ENCODE results near the gene IL17C.
A peak's percentile ranks its signal among the peaks of the same experiment; 100 is the strongest.

The IL17C gene

DNA sequence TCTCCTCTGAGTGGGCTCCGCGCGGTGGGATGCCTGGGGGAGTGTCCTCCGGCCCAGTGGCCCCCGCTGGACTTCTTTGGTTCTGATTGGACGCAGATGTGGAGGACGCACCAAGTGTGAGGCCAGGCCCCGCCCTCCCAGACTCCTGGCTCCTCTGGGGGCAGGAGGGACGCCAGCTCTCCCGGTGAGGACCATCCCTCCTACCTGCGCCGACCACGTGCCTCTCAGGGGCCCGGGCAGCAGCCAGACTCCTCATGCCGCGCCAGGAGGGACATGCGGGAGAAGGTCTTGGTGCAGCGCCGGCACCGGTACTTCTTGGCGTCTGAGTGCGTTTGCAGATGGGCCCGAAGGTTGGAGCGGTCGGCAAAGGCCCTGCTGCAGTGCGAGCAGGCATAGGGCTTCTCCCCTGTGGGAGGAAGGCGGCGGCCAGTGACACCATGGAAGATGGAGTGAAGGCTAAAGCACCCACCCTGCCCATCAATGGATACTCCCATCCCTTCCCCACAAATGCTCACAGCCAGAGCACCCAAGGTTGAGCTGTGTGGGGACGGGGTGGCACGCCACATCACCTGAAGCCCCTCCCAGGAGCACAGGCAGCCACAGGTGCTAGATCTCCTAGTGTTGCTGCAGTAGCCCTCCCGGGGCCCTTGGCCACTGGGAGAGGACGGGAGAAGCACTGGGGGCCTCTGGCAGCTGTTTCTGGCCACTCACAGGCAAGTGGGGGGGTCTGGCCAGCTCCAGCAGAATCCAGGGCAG lies 40.0 kb downstream of the IL17C start:
- Histone ChIP-seq H3K36me3 (ENCODE audit: control insufficient read depth in 1 of 2, insufficient read depth in 2 of 2, low read length in 2 of 2) (peaks cover 3 to 9% of the 10 kb centered on the region in 2 experiments), H3K4me2 (ENCODE audit: low read length) (no peak overlapping the region), H3K27ac (ENCODE audit: low read depth, low read length) (no peak overlapping the region), H3K9me3 (ENCODE audit: insufficient read depth, low read depth, low read length) (no peaks in the 10 kb centered on the region), H2BK120ac (ENCODE audit: insufficient read depth, low read length, poor library complexity) (no peak overlapping the region), H3K23ac (ENCODE audit: low read length) (no peak overlapping the region), H4K91ac (ENCODE audit: low read depth, low read length) (no peak overlapping the region), H3K79me1 (ENCODE audit: low read length) (no peaks in the 10 kb centered on the region), H2BK12ac (ENCODE audit: low read length) (no peak overlapping the region), H3K18ac (ENCODE audit: low read length) (no peak overlapping the region), H4K8ac (ENCODE audit: low read depth, low read length) (no peak overlapping the region), H3K4me3 (ENCODE audit: low read depth, low read length) (no peak overlapping the region), H3K79me2 (ENCODE audit: control insufficient read depth, insufficient read depth, low read length, poor library complexity) (no peaks in the 10 kb centered on the region), H2AFZ (ENCODE audit: insufficient read depth, low read length, poor library complexity) (no peak overlapping the region), H3K4me1 (ENCODE audit: control insufficient read depth in 1 of 2, insufficient read depth in 2 of 2, low read length in 2 of 2) (peaks cover 0 to 6% of the 10 kb centered on the region in 2 experiments), H3K9ac (ENCODE audit: low read length) (no peak overlapping the region), H3K27me3 (ENCODE audit: insufficient read depth, low read length) (no peaks in the 10 kb centered on the region), H3K14ac (ENCODE audit: low read length) (no peak overlapping the region), H4K12ac (ENCODE audit: low read depth, low read length) (no peak overlapping the region), H3K4ac (ENCODE audit: low read depth, low read length) (no peak overlapping the region), H2BK5ac (ENCODE audit: low read depth, low read length, poor library complexity) (no peak overlapping the region), H2AK5ac (ENCODE audit: low read length) (no peak overlapping the region)
- WGBS (ENCODE audit: extremely low coverage, insufficient coverage, insufficient read length), result no CpG with 5 or more reads among the region's 32 CpGs
- no peak for DNase-seq

DNA sequence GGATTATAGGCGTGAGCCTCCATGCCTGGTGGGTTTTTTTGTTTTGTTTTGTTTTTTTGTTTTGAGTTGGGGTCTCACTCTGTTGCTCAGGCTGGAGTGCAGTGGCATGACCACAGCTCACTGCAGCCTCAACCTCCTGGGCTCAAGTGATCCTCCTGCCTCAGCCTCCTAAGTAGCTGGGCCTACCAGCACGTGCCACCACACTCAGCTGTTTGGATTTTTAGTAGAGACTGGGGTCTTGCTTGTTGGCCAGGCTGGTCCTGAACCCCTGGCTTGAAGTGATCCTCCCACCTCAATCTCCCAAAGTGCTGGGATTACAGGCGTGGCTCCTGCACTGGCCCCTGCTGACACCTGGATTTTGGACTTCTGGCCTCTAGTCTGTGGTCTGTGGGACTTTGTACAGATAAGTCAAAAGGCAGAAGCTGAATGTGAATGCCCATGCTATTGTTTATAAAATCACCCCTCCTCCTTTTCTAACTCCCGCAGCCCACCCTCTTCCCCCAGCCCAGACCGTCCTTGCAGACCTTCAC lies 42.2 kb downstream of the IL17C start:
- H4K12ac ChIP-seq (ENCODE audit: low read depth, low read length), result no peak overlapping the region

DNA sequence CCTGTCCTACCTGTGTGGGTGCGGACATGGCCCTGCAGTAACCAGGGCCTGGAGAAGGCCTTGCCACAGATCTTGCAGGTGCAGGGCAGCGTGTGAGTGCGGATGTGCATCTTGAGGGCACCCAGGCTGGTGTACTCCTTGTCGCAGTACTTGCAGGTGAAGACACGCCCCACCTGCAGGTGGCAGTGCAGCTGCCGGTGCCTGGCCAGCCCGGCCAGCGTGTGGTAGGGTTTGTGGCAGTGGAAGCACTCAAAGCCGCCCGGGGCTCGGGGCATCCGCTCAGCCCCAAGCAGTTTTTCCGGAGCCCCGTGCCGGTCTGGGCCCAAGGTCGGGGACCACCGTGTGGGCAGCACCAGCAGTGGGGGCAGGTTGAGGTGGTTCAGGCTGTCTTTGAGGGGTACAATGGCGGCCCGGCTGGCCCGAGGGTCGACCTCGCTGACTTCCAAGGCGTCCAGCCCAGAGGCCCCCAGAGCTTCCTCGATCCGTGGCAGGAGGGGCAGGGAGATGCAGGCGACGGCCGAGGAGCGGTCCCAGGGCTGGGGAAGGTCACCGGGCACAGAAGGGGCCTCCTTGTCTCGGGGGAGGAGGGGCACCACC lies 42.8 kb downstream of the IL17C start:
- no peak overlapping the region for H2BK120ac ChIP-seq (ENCODE audit: insufficient read depth, low read length, poor library complexity)
- H3K23ac ChIP-seq (ENCODE audit: low read length), result no peak overlapping the region
- H4K8ac ChIP-seq (ENCODE audit: low read depth, low read length), result no peak overlapping the region
- H3K79me2 ChIP-seq (ENCODE audit: control insufficient read depth, insufficient read depth, low read length, poor library complexity), result no peaks in the 10 kb centered on the region
- peaks cover 4% of the 10 kb centered on the region for H3K9me3 ChIP-seq (ENCODE audit: insufficient read depth, low read depth, low read length)
- H3K27ac ChIP-seq (ENCODE audit: low read depth, low read length), result no peak overlapping the region
- H2BK5ac ChIP-seq (ENCODE audit: low read depth, low read length, poor library complexity), result no peak overlapping the region
- no peak overlapping the region for H3K4me3 ChIP-seq (ENCODE audit: low read depth, low read length)
- H3K36me3 ChIP-seq (ENCODE audit: control insufficient read depth in 1 of 2, insufficient read depth in 2 of 2, low read length in 2 of 2), result peaks cover 0 to 4% of the 10 kb centered on the region in 2 experiments
- H3K27me3 ChIP-seq (ENCODE audit: insufficient read depth, low read length), result peaks cover 5% of the 10 kb centered on the region
- peaks cover 2 to 11% of the 10 kb centered on the region in 2 experiments for H3K4me1 ChIP-seq (ENCODE audit: control insufficient read depth in 1 of 2, insufficient read depth in 2 of 2, low read length in 2 of 2)
- no peak overlapping the region for H2BK12ac ChIP-seq (ENCODE audit: low read length)
- no CpG with 5 or more reads among the region's 31 CpGs for WGBS (ENCODE audit: extremely low coverage, insufficient coverage, insufficient read length)
- H2AFZ ChIP-seq (ENCODE audit: insufficient read depth, low read length, poor library complexity), result no peak overlapping the region
- H4K12ac ChIP-seq (ENCODE audit: low read depth, low read length), result no peak overlapping the region
- no peak overlapping the region for H3K18ac ChIP-seq (ENCODE audit: low read length)
- H4K91ac ChIP-seq (ENCODE audit: low read depth, low read length), result no peak overlapping the region
- H3K4me2 ChIP-seq (ENCODE audit: low read length), result no peak overlapping the region
- no peaks in the 10 kb centered on the region for H3K79me1 ChIP-seq (ENCODE audit: low read length)
- no peak overlapping the region for H2AK5ac ChIP-seq (ENCODE audit: low read length)
- no peak overlapping the region for H3K4ac ChIP-seq (ENCODE audit: low read depth, low read length)
- peak in 1 of 2 donors; percentile 41 for DNase-seq
- no peak overlapping the region for H3K14ac ChIP-seq (ENCODE audit: low read length)
- no peak overlapping the region for H3K9ac ChIP-seq (ENCODE audit: low read length)

More for the DNA sequence above, 42.2 kb downstream of the IL17C start:
- H3K27me3 ChIP-seq (ENCODE audit: insufficient read depth, low read length), result peaks cover 5% of the 10 kb centered on the region
- H3K4ac ChIP-seq (ENCODE audit: low read depth, low read length), result no peak overlapping the region
- H3K4me2 ChIP-seq (ENCODE audit: low read length), result no peak overlapping the region
- no CpG with 5 or more reads among the region's 5 CpGs for WGBS (ENCODE audit: extremely low coverage, insufficient coverage, insufficient read length)
- DNase-seq, result no peak
- no peak overlapping the region for H3K9ac ChIP-seq (ENCODE audit: low read length)
- no peak overlapping the region for H4K91ac ChIP-seq (ENCODE audit: low read depth, low read length)
- H3K36me3 ChIP-seq (ENCODE audit: control insufficient read depth in 1 of 2, insufficient read depth in 2 of 2, low read length in 2 of 2), result peaks cover 0 to 9% of the 10 kb centered on the region in 2 experiments
- H3K14ac ChIP-seq (ENCODE audit: low read length), result no peak overlapping the region
- no peak overlapping the region for H2AFZ ChIP-seq (ENCODE audit: insufficient read depth, low read length, poor library complexity)
- peaks cover 0 to 6% of the 10 kb centered on the region in 2 experiments for H3K4me1 ChIP-seq (ENCODE audit: control insufficient read depth in 1 of 2, insufficient read depth in 2 of 2, low read length in 2 of 2)
- no peak overlapping the region for H3K23ac ChIP-seq (ENCODE audit: low read length)
- no peak overlapping the region for H2BK120ac ChIP-seq (ENCODE audit: insufficient read depth, low read length, poor library complexity)
- H2AK5ac ChIP-seq (ENCODE audit: low read length), result no peak overlapping the region
- no peak overlapping the region for H3K18ac ChIP-seq (ENCODE audit: low read length)
- H4K8ac ChIP-seq (ENCODE audit: low read depth, low read length), result no peak overlapping the region
- H2BK12ac ChIP-seq (ENCODE audit: low read length), result no peak overlapping the region
- H3K27ac ChIP-seq (ENCODE audit: low read depth, low read length), result no peak overlapping the region
- H2BK5ac ChIP-seq (ENCODE audit: low read depth, low read length, poor library complexity), result no peak overlapping the region
- H3K79me2 ChIP-seq (ENCODE audit: control insufficient read depth, insufficient read depth, low read length, poor library complexity), result no peaks in the 10 kb centered on the region
- peaks cover 2% of the 10 kb centered on the region for H3K9me3 ChIP-seq (ENCODE audit: insufficient read depth, low read depth, low read length)
- H3K4me3 ChIP-seq (ENCODE audit: low read depth, low read length), result no peak overlapping the region
- no peaks in the 10 kb centered on the region for H3K79me1 ChIP-seq (ENCODE audit: low read length)

DNA sequence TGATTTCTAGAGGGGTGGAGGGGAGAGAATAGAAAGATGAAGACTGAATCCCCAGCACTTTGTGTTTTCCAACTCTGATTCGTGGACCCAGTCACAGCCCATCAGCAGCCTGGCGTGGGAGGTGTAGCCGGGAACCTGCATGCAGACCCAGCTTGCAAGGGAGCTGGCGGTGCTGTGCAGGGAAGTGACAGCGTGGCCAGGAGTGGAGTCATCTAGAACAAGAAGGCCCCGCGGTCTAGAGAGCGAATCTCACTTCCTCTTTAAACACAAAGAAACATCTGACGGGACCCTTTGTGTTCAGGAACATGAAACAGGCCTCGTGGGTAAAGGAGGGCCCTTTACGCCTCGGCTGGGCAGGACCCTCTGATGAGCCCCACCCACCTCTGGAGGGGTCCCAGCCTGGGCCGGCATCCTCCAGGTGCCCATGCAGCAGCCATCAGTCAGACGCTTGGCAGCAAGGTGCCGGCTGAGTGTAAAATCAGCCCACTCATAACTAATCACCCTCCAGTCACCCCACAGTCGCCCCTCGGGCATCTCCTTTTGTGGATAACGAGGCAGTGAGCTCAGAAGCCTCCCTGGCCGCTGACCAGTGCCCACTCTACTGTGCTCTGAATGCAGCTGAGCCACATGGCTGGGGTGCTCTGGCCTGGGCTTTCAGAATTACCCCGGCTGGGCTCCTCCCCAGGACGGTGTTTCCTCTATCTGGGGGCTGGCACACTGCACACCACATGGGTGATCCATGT lies 43.5 kb downstream of the IL17C start:
- Histone ChIP-seq H3K79me1 (ENCODE audit: low read length) (no peaks in the 10 kb centered on the region), H3K14ac (ENCODE audit: low read length) (no peak overlapping the region), H3K4me2 (ENCODE audit: low read length) (no peak overlapping the region), H2AFZ (ENCODE audit: insufficient read depth, low read length, poor library complexity) (no peak overlapping the region), H3K36me3 (ENCODE audit: control insufficient read depth in 1 of 2, insufficient read depth in 2 of 2, low read length in 2 of 2) (no peaks in the 10 kb centered on the region), H3K27me3 (ENCODE audit: insufficient read depth, low read length) (peaks cover 5% of the 10 kb centered on the region), H2BK5ac (ENCODE audit: low read depth, low read length, poor library complexity) (no peak overlapping the region), H3K4ac (ENCODE audit: low read depth, low read length) (no peak overlapping the region), H2BK12ac (ENCODE audit: low read length) (no peak overlapping the region), H2BK120ac (ENCODE audit: insufficient read depth, low read length, poor library complexity) (no peak overlapping the region), H2AK5ac (ENCODE audit: low read length) (no peak overlapping the region), H4K91ac (ENCODE audit: low read depth, low read length) (no peak overlapping the region), H3K79me2 (ENCODE audit: control insufficient read depth, insufficient read depth, low read length, poor library complexity) (no peaks in the 10 kb centered on the region), H4K8ac (ENCODE audit: low read depth, low read length) (no peak overlapping the region), H3K27ac (ENCODE audit: low read depth, low read length) (no peak overlapping the region), H3K4me3 (ENCODE audit: low read depth, low read length) (no peak overlapping the region), H3K4me1 (ENCODE audit: control insufficient read depth in 1 of 2, insufficient read depth in 2 of 2, low read length in 2 of 2) (peaks cover 6 to 15% of the 10 kb centered on the region in 2 experiments), H3K9ac (ENCODE audit: low read length) (no peak overlapping the region), H4K12ac (ENCODE audit: low read depth, low read length) (no peak overlapping the region), H3K18ac (ENCODE audit: low read length) (no peak overlapping the region), H3K9me3 (ENCODE audit: insufficient read depth, low read depth, low read length) (peaks cover 4% of the 10 kb centered on the region), H3K23ac (ENCODE audit: low read length) (no peak overlapping the region)
- peak in 1 of 2 donors; percentile 24 for DNase-seq
- WGBS (ENCODE audit: extremely low coverage, insufficient coverage, insufficient read length), result no CpG with 5 or more reads among the region's 21 CpGs
